GM06990 (cell line): Measurements from ENCODE around the gene NCKAP5L.
A peak's percentile ranks its signal among the peaks of the same experiment; 100 is the strongest.

ENCODE experiments used
- DNase-seq: peaks from one replicate; pipeline ENCODE4 v3.0.0-alpha.2; 2011; ENCODE audit not compliant: insufficient read length; ENCODE audit errors: extremely low read depth
- H3K27me3 ChIP-seq: replicated peaks from 2 replicates; pipeline ENCODE4 v1.6.0; 2011; ENCODE audit warnings: low read length; ENCODE audit not compliant: control insufficient read depth, insufficient read depth
- H3K36me3 ChIP-seq: 2 replicates; pipeline ENCODE4 v1.5.1; 2011; ENCODE audit warnings: low read length; ENCODE audit not compliant: control insufficient read depth, insufficient read depth
- H3K4me3 ChIP-seq: replicated peaks from 2 replicates; pipeline ENCODE4 v1.5.1; 2011; ENCODE audit warnings: low read depth, mild to moderate bottlenecking, control low read depth, low read length
- CTCF ChIP-seq: IDR thresholded peaks from 2 replicates; pipeline ENCODE4 v1.5.1; 2011; ENCODE audit warnings: low read length, control low read depth, mild to moderate bottlenecking, inconsistent platforms; ENCODE audit not compliant: insufficient read depth, poor library complexity, severe bottlenecking

Gene NCKAP5L

GRCh38 chr12:49811961-49812401, 16.2 kb downstream of the NCKAP5L start:
- H3K27me3 ChIP-seq = no peaks in the 10 kb centered on the region
- TF ChIP-seq CTCF = no peak
- DNase-seq = no peak
- H3K36me3 ChIP-seq = no peaks in the 10 kb centered on the region; the same call in 1 of the 2 replicates
- H3K4me3 ChIP-seq = peak overlapping the region; percentile 39

GRCh38 chr12:49811136-49811535, 17.1 kb downstream of the NCKAP5L start:
- no peaks in the 10 kb centered on the region for H3K27me3 ChIP-seq
- no peak for DNase-seq
- no peak for TF ChIP-seq CTCF
- no peak overlapping the region for H3K4me3 ChIP-seq
- H3K36me3 ChIP-seq = no peaks in the 10 kb centered on the region; the same call in 1 of the 2 replicates

GRCh38 chr12:49809906-49810389, 18.3 kb downstream of the NCKAP5L start:
- Histone ChIP-seq H3K36me3 (peaks cover 6% of the 10 kb centered on the region), H3K27me3 (no peaks in the 10 kb centered on the region), H3K4me3 (no peak overlapping the region)
- DNase-seq = no peak
- TF ChIP-seq CTCF = no peak

GRCh38 chr12:49809381-49809905, 18.8 kb downstream of the NCKAP5L start:
- Histone ChIP-seq H3K36me3 (peaks cover 11% of the 10 kb centered on the region), H3K27me3 (no peaks in the 10 kb centered on the region), H3K4me3 (no peak overlapping the region)
- DNase-seq = no peak
- TF ChIP-seq CTCF = no peak

- no peaks in the 10 kb centered on the region for H3K27me3 ChIP-seq
- no peak overlapping the region for H3K4me3 ChIP-seq
- no peak for TF ChIP-seq CTCF
Measured at GRCh38 chr12:49808686-49809380, 19.4 kb downstream of the NCKAP5L start.

More at GRCh38 chr12:49808686-49809380, 19.4 kb downstream of the NCKAP5L start:
- H3K36me3 ChIP-seq = peaks cover 12% of the 10 kb centered on the region
- DNase-seq = no peak
